ENCODE results near the gene HLCS.

HLCS gene

DNA sequence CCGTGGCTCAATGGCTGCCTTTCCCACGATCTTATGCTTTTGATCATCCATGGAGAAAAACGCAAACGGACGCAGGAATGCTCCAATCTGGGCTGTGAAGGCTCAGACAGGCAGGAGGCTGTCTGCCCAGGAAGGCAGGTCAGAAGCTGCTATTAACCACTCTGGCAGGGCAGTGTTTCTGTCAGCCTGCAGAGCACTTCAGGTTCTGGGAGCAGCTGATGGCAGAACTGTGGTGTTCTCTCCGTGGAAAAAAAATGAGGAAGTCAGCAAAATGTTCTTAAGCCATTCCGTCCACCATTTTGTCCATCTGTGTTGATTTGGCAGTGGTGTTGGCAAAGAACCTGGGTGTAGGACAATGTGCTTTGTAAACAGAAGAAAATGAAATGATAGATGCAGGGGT is 175.9 kb downstream of the HLCS start:
- Histone ChIP-seq H3K4me3 (ENCODE audit: low read length in 2 of 2) (no peak overlapping the region), H3K36me3 (ENCODE audit: control insufficient read depth in 2 of 2, insufficient read depth in 2 of 2, low read length in 2 of 2) (no peaks in the 10 kb centered on the region), H3K27me3 (ENCODE audit: control insufficient read depth in 1 of 2, insufficient read depth in 2 of 2, low read length in 2 of 2) (no peaks in the 10 kb centered on the region), H3K27ac (ENCODE audit: low read length) (no peak overlapping the region), H3K4me1 (ENCODE audit: control insufficient read depth, insufficient read depth, low read length) (no peaks in the 10 kb centered on the region), H3K9me3 (ENCODE audit: control insufficient read depth in 2 of 2, low read length in 2 of 2) (no peaks in the 10 kb centered on the region), H3K9ac (ENCODE audit: low read length in 2 of 2) (no peak overlapping the region)

GRCh38 chr21:36788120-36788638 is 178.3 kb downstream of the HLCS start:
- no peaks in the 10 kb centered on the region for H3K9me3 ChIP-seq (ENCODE audit: control insufficient read depth in 2 of 2, low read length in 2 of 2)
- no peaks in the 10 kb centered on the region for H3K27me3 ChIP-seq (ENCODE audit: control insufficient read depth in 1 of 2, insufficient read depth in 2 of 2, low read length in 2 of 2)
- H3K4me1 ChIP-seq (ENCODE audit: control insufficient read depth, insufficient read depth, low read length) = no peaks in the 10 kb centered on the region
- H3K9ac ChIP-seq (ENCODE audit: low read length in 2 of 2) = no peak overlapping the region
- H3K27ac ChIP-seq (ENCODE audit: low read length) = no peak overlapping the region
- H3K4me3 ChIP-seq (ENCODE audit: low read length in 2 of 2) = no peak overlapping the region
- H3K36me3 ChIP-seq (ENCODE audit: control insufficient read depth in 2 of 2, insufficient read depth in 2 of 2, low read length in 2 of 2) = no peaks in the 10 kb centered on the region

GRCh38 chr21:36786186-36786585 is 180.3 kb downstream of the HLCS start:
- Histone ChIP-seq H3K27me3 (ENCODE audit: control insufficient read depth in 1 of 2, insufficient read depth in 2 of 2, low read length in 2 of 2) (no peaks in the 10 kb centered on the region), H3K4me1 (ENCODE audit: control insufficient read depth, insufficient read depth, low read length) (no peaks in the 10 kb centered on the region), H3K27ac (ENCODE audit: low read length) (no peak overlapping the region), H3K4me3 (ENCODE audit: low read length in 2 of 2) (no peak overlapping the region), H3K9ac (ENCODE audit: low read length in 2 of 2) (no peak overlapping the region), H3K36me3 (ENCODE audit: control insufficient read depth in 2 of 2, insufficient read depth in 2 of 2, low read length in 2 of 2) (no peaks in the 10 kb centered on the region), H3K9me3 (ENCODE audit: control insufficient read depth in 2 of 2, low read length in 2 of 2) (no peaks in the 10 kb centered on the region)

DNA sequence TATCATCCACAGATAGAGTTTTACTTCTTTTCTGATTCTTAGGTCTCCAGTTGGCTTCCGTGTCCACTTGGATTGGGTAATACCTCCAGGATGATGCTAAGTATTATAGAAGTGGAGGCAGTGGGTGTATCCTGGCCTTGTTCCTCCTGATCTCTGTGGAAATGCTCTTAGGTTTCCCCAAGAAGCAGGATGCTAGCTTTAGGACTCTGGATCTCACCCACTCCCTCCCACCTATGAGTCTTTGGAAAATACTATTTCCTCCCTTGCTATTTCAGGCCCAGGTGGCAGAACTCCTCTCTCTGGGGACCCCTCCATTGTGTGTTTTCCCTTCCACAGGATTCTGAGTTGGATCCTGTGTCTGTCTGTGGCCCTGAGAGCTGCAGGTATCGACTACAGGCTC is 180.9 kb downstream of the HLCS start:
- Histone ChIP-seq H3K9ac (ENCODE audit: low read length in 2 of 2) (no peak overlapping the region), H3K27ac (ENCODE audit: low read length) (no peak overlapping the region), H3K9me3 (ENCODE audit: control insufficient read depth in 2 of 2, low read length in 2 of 2) (no peaks in the 10 kb centered on the region), H3K27me3 (ENCODE audit: control insufficient read depth in 1 of 2, insufficient read depth in 2 of 2, low read length in 2 of 2) (no peaks in the 10 kb centered on the region), H3K36me3 (ENCODE audit: control insufficient read depth in 2 of 2, insufficient read depth in 2 of 2, low read length in 2 of 2) (no peaks in the 10 kb centered on the region), H3K4me1 (ENCODE audit: control insufficient read depth, insufficient read depth, low read length) (no peaks in the 10 kb centered on the region), H3K4me3 (ENCODE audit: low read length in 2 of 2) (no peak overlapping the region)

GRCh38 chr21:36784947-36785346 is 181.5 kb downstream of the HLCS start:
- H3K9ac ChIP-seq (ENCODE audit: low read length in 2 of 2) = no peak overlapping the region

GRCh38 chr21:36783612-36784374 is 182.7 kb downstream of the HLCS start:
- Histone ChIP-seq H3K4me1 (ENCODE audit: control insufficient read depth, insufficient read depth, low read length) (no peaks in the 10 kb centered on the region), H3K4me3 (ENCODE audit: low read length in 2 of 2) (no peak overlapping the region), H3K27me3 (ENCODE audit: control insufficient read depth in 1 of 2, insufficient read depth in 2 of 2, low read length in 2 of 2) (no peaks in the 10 kb centered on the region), H3K9ac (ENCODE audit: low read length in 2 of 2) (no peak overlapping the region), H3K9me3 (ENCODE audit: control insufficient read depth in 2 of 2, low read length in 2 of 2) (no peaks in the 10 kb centered on the region), H3K36me3 (ENCODE audit: control insufficient read depth in 2 of 2, insufficient read depth in 2 of 2, low read length in 2 of 2) (no peaks in the 10 kb centered on the region), H3K27ac (ENCODE audit: low read length) (no peak overlapping the region)

More at GRCh38 chr21:36784947-36785346, 181.5 kb downstream of the HLCS start:
- no peaks in the 10 kb centered on the region for H3K36me3 ChIP-seq (ENCODE audit: control insufficient read depth in 2 of 2, insufficient read depth in 2 of 2, low read length in 2 of 2)
- H3K4me3 ChIP-seq (ENCODE audit: low read length in 2 of 2) = no peak overlapping the region
- no peaks in the 10 kb centered on the region for H3K27me3 ChIP-seq (ENCODE audit: control insufficient read depth in 1 of 2, insufficient read depth in 2 of 2, low read length in 2 of 2)
- H3K27ac ChIP-seq (ENCODE audit: low read length) = no peak overlapping the region
- H3K9me3 ChIP-seq (ENCODE audit: control insufficient read depth in 2 of 2, low read length in 2 of 2) = no peaks in the 10 kb centered on the region
- H3K4me1 ChIP-seq (ENCODE audit: control insufficient read depth, insufficient read depth, low read length) = no peaks in the 10 kb centered on the region

GRCh38 chr21:36780861-36781260 is 185.6 kb downstream of the HLCS start:
- Histone ChIP-seq H3K4me1 (ENCODE audit: control insufficient read depth, insufficient read depth, low read length) (no peaks in the 10 kb centered on the region), H3K9me3 (ENCODE audit: control insufficient read depth in 2 of 2, low read length in 2 of 2) (no peaks in the 10 kb centered on the region), H3K9ac (ENCODE audit: low read length in 2 of 2) (no peak overlapping the region), H3K27ac (ENCODE audit: low read length) (no peak overlapping the region), H3K4me3 (ENCODE audit: low read length in 2 of 2) (no peak overlapping the region), H3K36me3 (ENCODE audit: control insufficient read depth in 2 of 2, insufficient read depth in 2 of 2, low read length in 2 of 2) (no peaks in the 10 kb centered on the region), H3K27me3 (ENCODE audit: control insufficient read depth in 1 of 2, insufficient read depth in 2 of 2, low read length in 2 of 2) (no peaks in the 10 kb centered on the region)

DNA sequence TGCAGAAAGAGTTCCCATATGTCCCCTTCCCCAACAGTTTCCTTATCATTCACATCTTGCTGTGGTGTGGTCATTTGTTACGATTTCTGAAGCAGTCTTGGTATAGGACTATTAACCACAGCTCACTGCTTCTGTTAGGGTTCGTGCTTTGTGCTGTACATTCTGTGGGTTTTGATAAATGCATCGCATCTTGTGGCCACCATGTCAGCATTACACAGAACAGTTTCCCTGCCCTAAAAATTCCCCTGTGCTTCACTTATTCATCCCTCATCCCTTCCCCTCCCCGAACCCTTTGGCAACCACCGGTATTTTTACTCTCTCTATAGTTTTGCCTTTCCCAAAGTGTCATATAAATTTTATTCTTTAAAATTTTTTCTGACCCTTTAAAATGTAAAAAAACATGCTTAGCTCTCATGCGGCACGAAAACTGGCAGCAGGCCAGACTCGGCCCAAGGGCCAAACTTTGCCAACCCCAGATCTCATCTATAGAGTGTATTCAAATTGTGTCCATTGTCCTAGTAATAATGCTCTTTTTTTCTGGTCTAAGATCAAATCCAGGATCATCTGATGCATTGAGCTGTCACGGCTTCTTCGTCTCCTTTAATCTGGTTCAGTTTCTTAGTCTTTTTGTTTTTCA is 189.4 kb downstream of the HLCS start:
- Histone ChIP-seq H3K36me3 (ENCODE audit: control insufficient read depth in 2 of 2, insufficient read depth in 2 of 2, low read length in 2 of 2) (no peaks in the 10 kb centered on the region), H3K27ac (ENCODE audit: low read length) (no peak overlapping the region), H3K27me3 (ENCODE audit: control insufficient read depth in 1 of 2, insufficient read depth in 2 of 2, low read length in 2 of 2) (no peaks in the 10 kb centered on the region), H3K4me1 (ENCODE audit: control insufficient read depth, insufficient read depth, low read length) (peaks cover 5% of the 10 kb centered on the region), H3K9ac (ENCODE audit: low read length in 2 of 2) (no peak overlapping the region), H3K4me3 (ENCODE audit: low read length in 2 of 2) (no peak overlapping the region), H3K9me3 (ENCODE audit: control insufficient read depth in 2 of 2, low read length in 2 of 2) (no peaks in the 10 kb centered on the region)

GRCh38 chr21:36773995-36774394 is 192.5 kb downstream of the HLCS start:
- H3K27me3 ChIP-seq (ENCODE audit: control insufficient read depth in 1 of 2, insufficient read depth in 2 of 2, low read length in 2 of 2) = no peaks in the 10 kb centered on the region
- H3K27ac ChIP-seq (ENCODE audit: low read length) = no peak overlapping the region
- no peaks in the 10 kb centered on the region for H3K36me3 ChIP-seq (ENCODE audit: control insufficient read depth in 2 of 2, insufficient read depth in 2 of 2, low read length in 2 of 2)
- H3K9ac ChIP-seq (ENCODE audit: low read length in 2 of 2) = no peak overlapping the region
- H3K4me3 ChIP-seq (ENCODE audit: low read length in 2 of 2) = no peak overlapping the region
- H3K9me3 ChIP-seq (ENCODE audit: control insufficient read depth in 2 of 2, low read length in 2 of 2) = no peaks in the 10 kb centered on the region
- peaks cover 5% of the 10 kb centered on the region for H3K4me1 ChIP-seq (ENCODE audit: control insufficient read depth, insufficient read depth, low read length)

DNA sequence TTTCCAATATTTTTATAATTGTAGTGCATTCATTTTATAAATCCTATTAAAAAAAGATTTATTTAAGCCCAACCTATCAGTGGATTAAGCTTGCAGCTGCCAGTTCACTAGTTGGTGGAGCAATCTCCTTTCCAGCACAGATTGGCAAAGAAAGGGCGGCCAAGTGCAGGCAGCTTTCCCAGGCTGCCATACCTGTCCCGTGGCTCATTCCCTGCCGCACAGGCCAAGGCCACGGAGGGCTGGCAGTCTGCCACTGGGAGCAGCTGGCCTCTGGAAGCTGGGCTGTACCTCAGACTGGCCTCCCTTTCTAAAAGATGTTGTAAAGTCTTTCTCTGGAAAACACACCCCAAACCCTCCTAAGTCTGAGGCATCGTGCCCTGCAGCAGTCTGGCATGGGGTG is 193.4 kb downstream of the HLCS start:
- H3K27ac ChIP-seq (ENCODE audit: low read length) = no peak overlapping the region
- H3K9me3 ChIP-seq (ENCODE audit: control insufficient read depth in 2 of 2, low read length in 2 of 2) = no peaks in the 10 kb centered on the region
- H3K4me3 ChIP-seq (ENCODE audit: low read length in 2 of 2) = no peak overlapping the region
- H3K4me1 ChIP-seq (ENCODE audit: control insufficient read depth, insufficient read depth, low read length) = peaks cover 5% of the 10 kb centered on the region
- no peak overlapping the region for H3K9ac ChIP-seq (ENCODE audit: low read length in 2 of 2)
- H3K36me3 ChIP-seq (ENCODE audit: control insufficient read depth in 2 of 2, insufficient read depth in 2 of 2, low read length in 2 of 2) = no peaks in the 10 kb centered on the region
- H3K27me3 ChIP-seq (ENCODE audit: control insufficient read depth in 1 of 2, insufficient read depth in 2 of 2, low read length in 2 of 2) = no peaks in the 10 kb centered on the region
